Mesothelial cell of epicardium (in vitro differentiated cells): Measurements from ENCODE around the gene SLC24A1. TPM values are rescaled to one million over a fixed set of nuclear protein-coding genes. Genes with fewer than 3 reads are reported as not detected.
A peak's percentile ranks its signal among the peaks of the same experiment; 100 is the strongest.

Experiments
- DNase-seq, 2 experiments: peaks; one replicate each; pipeline ENCODE4 v3.0.0; 2021; ENCODE audit warnings: low spot score in 2 of 2; ENCODE audit not compliant: unreplicated experiment in 2 of 2
- H3K27ac Mint-ChIP-seq: 2 replicates; pipeline ENCODE4 v1.8.0; 2021; ENCODE audit warnings: mixed read lengths
- H3K27me3 Mint-ChIP-seq: 2 replicates; pipeline ENCODE4 v1.8.0; 2021; ENCODE audit warnings: low read depth, mixed read lengths
- H3K36me3 Mint-ChIP-seq: 2 replicates; pipeline ENCODE4 v1.8.0; 2021; ENCODE audit warnings: mixed read lengths
- H3K4me1 Mint-ChIP-seq: 2 replicates; pipeline ENCODE4 v1.8.0; 2021; ENCODE audit warnings: mixed read lengths
- H3K4me3 Mint-ChIP-seq: 2 replicates; pipeline ENCODE4 v1.8.0; 2021; ENCODE audit warnings: mild to moderate bottlenecking, moderate library complexity, mixed read lengths
- H3K9me3 Mint-ChIP-seq: 2 replicates; pipeline ENCODE4 v1.8.0; 2021; ENCODE audit warnings: mixed read lengths
- CTCF ChIP-seq: fragments of 200-600 bp; sonication (generic); IDR thresholded peaks from one replicate; pipeline ENCODE4 v1.5.0; 2021; ENCODE audit warnings: antibody characterized with exemption; ENCODE audit not compliant: unreplicated experiment
- total RNA-seq: library from RNA; stranded (reverse); gene quantifications from 3 replicates; pipeline ENCODE4 v1.2.1, GENCODE V29; 2021

SLC24A1 gene
- total RNA-seq, 1 donor from 2014 or later: 22.8 TPM

GRCh38 chr15:65653341-65653740 is 31.6 kb downstream of the SLC24A1 start:
- Mint-ChIP-seq H3K4me3 (no peak overlapping the region), H3K27ac (no peak overlapping the region), H3K27me3 (no peaks in the 10 kb centered on the region), H3K4me1 (no peaks in the 10 kb centered on the region), H3K9me3 (no peaks in the 10 kb centered on the region), H3K36me3 (peaks cover 25% of the 10 kb centered on the region)
- no peak for DNase-seq
- TF ChIP-seq CTCF: no peak

- TF ChIP-seq CTCF: no peak
- H3K4me3 Mint-ChIP-seq: no peak overlapping the region
- no peak overlapping the region for H3K27ac Mint-ChIP-seq
- no peaks in the 10 kb centered on the region for H3K4me1 Mint-ChIP-seq
- no peaks in the 10 kb centered on the region for H3K9me3 Mint-ChIP-seq
- DNase-seq: no peak
- H3K27me3 Mint-ChIP-seq: no peaks in the 10 kb centered on the region
- H3K36me3 Mint-ChIP-seq: peaks cover 25% of the 10 kb centered on the region
Measured at GRCh38 chr15:65653801-65654521, 32.2 kb downstream of the SLC24A1 start.

GRCh38 chr15:65655026-65655425 is 33.3 kb downstream of the SLC24A1 start:
- no peak for TF ChIP-seq CTCF
- no peaks in the 10 kb centered on the region for H3K4me1 Mint-ChIP-seq
- H3K4me3 Mint-ChIP-seq: no peak overlapping the region
- no peaks in the 10 kb centered on the region for H3K9me3 Mint-ChIP-seq
- no peak overlapping the region for H3K27ac Mint-ChIP-seq
- no peak for DNase-seq
- peaks cover 22% of the 10 kb centered on the region for H3K36me3 Mint-ChIP-seq
- H3K27me3 Mint-ChIP-seq: no peaks in the 10 kb centered on the region

- TF ChIP-seq CTCF: no peak
- no peaks in the 10 kb centered on the region for H3K4me1 Mint-ChIP-seq
- no peak overlapping the region for H3K27ac Mint-ChIP-seq
- H3K9me3 Mint-ChIP-seq: no peaks in the 10 kb centered on the region
- no peaks in the 10 kb centered on the region for H3K27me3 Mint-ChIP-seq
- H3K4me3 Mint-ChIP-seq: no peak overlapping the region
- peaks cover 18% of the 10 kb centered on the region for H3K36me3 Mint-ChIP-seq
- DNase-seq: no peak
Measured at GRCh38 chr15:65655457-65655856, 33.7 kb downstream of the SLC24A1 start.

GRCh38 chr15:65659502-65660052 is 37.8 kb downstream of the SLC24A1 start:
- H3K9me3 Mint-ChIP-seq: no peaks in the 10 kb centered on the region
- no peak for TF ChIP-seq CTCF
- peak overlapping the region; percentile 53 for H3K27ac Mint-ChIP-seq
- H3K27me3 Mint-ChIP-seq: no peaks in the 10 kb centered on the region
- H3K36me3 Mint-ChIP-seq: peaks cover 6% of the 10 kb centered on the region
- DNase-seq: no peak
- H3K4me1 Mint-ChIP-seq: no peaks in the 10 kb centered on the region
- H3K4me3 Mint-ChIP-seq: no peak overlapping the region
